Measurements from ENCODE around the gene PAX5.

PAX5 gene

GRCh38 chr9:36928670-36929349 is 105.3 kb downstream of the PAX5 start (continued):
- TF ChIP-seq ZNF26 (tag by site-specific recombination; IDR thresholded peaks at IDR 0.05) (no peak), ZNF768 (tag by site-specific recombination; IDR thresholded peaks at IDR 0.05) (no peak), ZNF335 (tag by site-specific recombination; conservative IDR thresholded peaks at IDR 0.05) (no peak), ZNF311 (tag by site-specific recombination; IDR thresholded peaks at IDR 0.05; ENCODE audit: borderline replicate concordance) (no peak), ZNF473 (tag by site-specific recombination; IDR thresholded peaks at IDR 0.05) (no peak), ZNF629 (tag by site-specific recombination; IDR thresholded peaks at IDR 0.05) (peak; percentile 75; the same call in 1 of the 2 replicates), ZNF664 (tag by site-specific recombination; IDR thresholded peaks at IDR 0.05) (peak; percentile 86), PRDM10 (tag by site-specific recombination; IDR thresholded peaks at IDR 0.05) (no peak), BCL11A (tag by site-specific recombination; IDR thresholded peaks at IDR 0.05; ENCODE audit: low read depth) (no peak), ZSCAN23 (tag by site-specific recombination; IDR thresholded peaks at IDR 0.05) (no peak), GFI1B (tag by site-specific recombination; IDR thresholded peaks at IDR 0.05) (peak; percentile 74), HIC1 (tag by site-specific recombination; IDR thresholded peaks at IDR 0.05) (no peak), ZNF157 (tag by site-specific recombination; IDR thresholded peaks at IDR 0.05) (no peak), KLF17 (tag by site-specific recombination; IDR thresholded peaks at IDR 0.05) (peak; percentile 70; the same call in 1 of the 2 replicates), ZNF843 (tag by site-specific recombination; IDR thresholded peaks at IDR 0.05) (peak; percentile 91), ZNF449 (tag by site-specific recombination; IDR thresholded peaks at IDR 0.05) (no peak), ZNF433 (tag by site-specific recombination; IDR thresholded peaks at IDR 0.05; ENCODE audit: low read depth) (no peak), REPIN1 (tag by site-specific recombination; IDR thresholded peaks at IDR 0.05; ENCODE audit: low read depth) (no peak), ZNF37A (tag by site-specific recombination; IDR thresholded peaks at IDR 0.05) (no peak), PRDM6 (tag by site-specific recombination; IDR thresholded peaks at IDR 0.05) (peak; percentile 99), GLI4 (tag by site-specific recombination; IDR thresholded peaks at IDR 0.05) (no peak), PRDM1 (tag by site-specific recombination; IDR thresholded peaks at IDR 0.05) (no peak), ZNF341 (tag by site-specific recombination; IDR thresholded peaks at IDR 0.05; ENCODE audit: low read depth) (0 out of 2 replicates have a peak, but pooled peaks have one; percentile 12), ZNF560 (tag by site-specific recombination; IDR thresholded peaks at IDR 0.05; ENCODE audit: borderline replicate concordance) (no peak), ZNF654 (tag by site-specific recombination; IDR thresholded peaks at IDR 0.05; ENCODE audit: low read depth) (no peak), ZNF548 (tag by site-specific recombination; IDR thresholded peaks at IDR 0.05) (no peak), ZBTB6 (tag by site-specific recombination; IDR thresholded peaks at IDR 0.05) (no peak), ZNF658 (tag by site-specific recombination; IDR thresholded peaks at IDR 0.05) (no peak)

Data from HEK293 (cell line).